Fibroblast of mammary gland (primary cell): ENCODE data around the gene LNP1.

Source experiments
- DNase-seq: peaks from one replicate; pipeline ENCODE4 v3.0.0-alpha.2; 2010; ENCODE audit warnings: low read depth
- H3K4me3 ChIP-seq: 2 replicates; pipeline ENCODE4 v1.5.1; 2011; ENCODE audit warnings: low read depth, mild to moderate bottlenecking, low read length, moderate library complexity; ENCODE audit not compliant: control insufficient read depth
- TF ChIP-seq, protein P1 (sequence below): conservative IDR thresholded peaks from 2 replicates; pipeline ENCODE4 v1.5.1; 2011; ENCODE audit warnings: low read depth, low read length, inconsistent platforms; ENCODE audit not compliant: control insufficient read depth, insufficient read depth

LNP1 gene

DNA sequence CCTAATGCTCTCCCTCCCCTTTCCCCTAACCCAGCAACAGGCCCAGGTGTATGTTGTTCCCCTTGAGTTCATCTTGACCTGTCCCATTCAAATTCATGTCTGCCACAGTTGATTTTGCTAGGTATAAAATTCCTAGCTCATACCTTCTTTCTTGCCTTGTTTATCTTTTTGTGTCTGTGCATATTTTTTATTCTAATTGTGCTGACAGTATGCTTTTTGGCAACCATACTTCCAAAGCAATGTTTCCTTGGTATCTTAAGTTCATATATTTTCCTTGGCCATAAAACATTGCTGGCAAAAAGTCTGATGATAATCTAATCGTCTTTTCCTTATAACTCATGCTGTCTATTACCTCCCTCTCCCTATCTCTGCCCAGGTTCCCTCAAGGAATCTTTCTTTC, 15.5 kb downstream of the LNP1 start:
- TF ChIP-seq, protein P1, sequence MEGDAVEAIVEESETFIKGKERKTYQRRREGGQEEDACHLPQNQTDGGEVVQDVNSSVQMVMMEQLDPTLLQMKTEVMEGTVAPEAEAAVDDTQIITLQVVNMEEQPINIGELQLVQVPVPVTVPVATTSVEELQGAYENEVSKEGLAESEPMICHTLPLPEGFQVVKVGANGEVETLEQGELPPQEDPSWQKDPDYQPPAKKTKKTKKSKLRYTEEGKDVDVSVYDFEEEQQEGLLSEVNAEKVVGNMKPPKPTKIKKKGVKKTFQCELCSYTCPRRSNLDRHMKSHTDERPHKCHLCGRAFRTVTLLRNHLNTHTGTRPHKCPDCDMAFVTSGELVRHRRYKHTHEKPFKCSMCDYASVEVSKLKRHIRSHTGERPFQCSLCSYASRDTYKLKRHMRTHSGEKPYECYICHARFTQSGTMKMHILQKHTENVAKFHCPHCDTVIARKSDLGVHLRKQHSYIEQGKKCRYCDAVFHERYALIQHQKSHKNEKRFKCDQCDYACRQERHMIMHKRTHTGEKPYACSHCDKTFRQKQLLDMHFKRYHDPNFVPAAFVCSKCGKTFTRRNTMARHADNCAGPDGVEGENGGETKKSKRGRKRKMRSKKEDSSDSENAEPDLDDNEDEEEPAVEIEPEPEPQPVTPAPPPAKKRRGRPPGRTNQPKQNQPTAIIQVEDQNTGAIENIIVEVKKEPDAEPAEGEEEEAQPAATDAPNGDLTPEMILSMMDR: no peak
- no peak overlapping the region for H3K4me3 ChIP-seq
- no peak for DNase-seq

DNA sequence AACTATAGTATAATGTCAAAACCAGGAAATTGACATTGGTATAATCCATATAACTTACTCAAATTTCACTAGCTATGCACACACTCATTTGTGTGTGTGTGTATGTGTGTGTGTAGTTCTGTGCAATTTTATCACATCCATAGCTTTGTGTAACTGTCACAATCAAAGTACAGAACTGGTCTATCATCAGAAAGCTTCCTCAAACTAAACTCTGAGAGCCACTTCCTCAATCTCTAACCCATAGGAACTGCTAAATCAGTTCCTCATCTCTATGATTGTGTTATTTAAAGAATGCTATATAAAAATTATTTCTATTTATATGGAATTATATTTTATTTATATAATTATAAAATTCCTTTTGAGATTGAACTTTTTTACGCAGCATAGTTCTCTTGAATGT, 18.1 kb downstream of the LNP1 start:
- DNase-seq: no peak
- no peak overlapping the region for H3K4me3 ChIP-seq
- TF ChIP-seq, protein P1: no peak

DNA sequence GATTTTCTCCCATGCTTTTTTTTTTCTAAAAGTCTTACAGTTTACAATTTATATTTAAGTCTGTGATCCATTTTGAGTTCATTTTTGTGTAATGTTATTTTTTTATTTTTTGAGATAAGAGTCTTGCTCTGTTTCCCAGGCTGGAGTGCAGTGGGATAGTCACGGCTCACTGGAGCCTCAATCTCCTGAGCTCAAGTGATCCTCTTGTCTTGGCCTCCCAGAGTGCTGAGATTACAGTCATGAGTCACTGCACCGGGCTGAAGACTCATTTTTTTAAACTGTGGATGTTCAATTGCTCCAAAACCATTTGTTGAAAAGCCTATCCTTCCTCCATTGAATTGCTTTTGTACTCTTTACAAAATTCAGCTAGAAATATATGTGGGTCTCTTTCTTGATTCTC, 19.5 kb downstream of the LNP1 start:
- no peak for DNase-seq
- TF ChIP-seq, protein P1: no peak
- no peak overlapping the region for H3K4me3 ChIP-seq

DNA sequence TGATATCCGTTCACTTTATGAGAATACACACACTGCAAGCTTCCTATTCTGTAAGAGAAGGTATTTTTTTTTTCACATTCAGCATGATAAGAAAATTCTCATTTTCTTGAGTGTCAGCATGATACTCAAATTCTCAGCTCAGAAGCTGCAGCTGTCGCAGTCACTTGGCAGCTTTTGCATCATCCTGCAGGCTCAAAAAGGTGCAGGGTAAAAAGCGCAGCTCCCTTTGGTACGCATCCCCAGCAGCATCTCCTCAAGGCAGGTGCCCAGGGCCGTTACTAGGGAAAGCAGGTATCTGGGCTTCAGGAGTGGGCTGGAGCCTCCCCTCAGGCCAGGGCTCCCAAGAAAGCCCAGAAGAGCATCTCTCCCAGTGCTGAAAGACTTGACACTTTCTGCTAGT, 22.3 kb downstream of the LNP1 start:
- TF ChIP-seq, protein P1: no peak
- no peak for DNase-seq
- no peak overlapping the region for H3K4me3 ChIP-seq

DNA sequence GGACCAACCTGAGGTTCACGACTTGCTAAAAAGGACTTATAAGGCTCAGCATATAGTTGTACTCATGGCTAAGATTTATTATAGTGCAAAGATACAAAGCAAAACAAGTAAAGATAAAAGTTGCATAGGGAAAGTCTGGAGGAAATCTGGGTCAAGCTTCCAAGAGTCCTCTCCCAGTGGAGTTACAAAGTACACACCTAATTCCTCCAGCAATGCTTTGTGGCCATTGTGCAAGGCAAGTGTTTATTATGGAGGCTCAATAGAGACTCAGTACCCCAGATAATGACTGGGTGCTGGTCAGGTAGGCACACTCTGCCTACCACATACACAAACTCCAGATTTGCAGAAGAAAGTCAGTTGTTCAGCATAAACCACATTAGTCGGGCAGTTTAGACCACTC, 22.9 kb downstream of the LNP1 start:
- DNase-seq: no peak
- TF ChIP-seq, protein P1: no peak
- H3K4me3 ChIP-seq: no peak overlapping the region

DNA sequence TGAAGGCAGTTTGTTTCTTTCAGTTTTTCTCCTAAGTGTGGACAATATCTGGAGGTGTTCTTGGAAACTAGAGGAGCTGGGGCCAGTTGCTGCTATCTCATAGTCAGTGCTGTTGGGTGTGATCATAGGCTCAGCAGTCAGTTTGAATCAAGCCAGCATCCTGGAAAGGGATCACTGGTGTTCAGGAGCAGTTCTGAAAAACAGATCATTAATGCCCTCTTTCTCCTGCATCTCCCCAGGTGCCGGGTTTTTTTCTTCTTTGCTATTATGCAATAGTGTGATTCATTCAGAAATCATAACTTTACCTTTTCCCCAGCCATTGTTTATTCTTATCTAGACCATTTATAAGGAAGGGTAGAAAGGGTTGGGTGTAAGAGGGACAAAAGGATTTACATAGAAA, 24.0 kb downstream of the LNP1 start:
- no peak overlapping the region for H3K4me3 ChIP-seq
- TF ChIP-seq, protein P1: no peak
- DNase-seq: no peak

DNA sequence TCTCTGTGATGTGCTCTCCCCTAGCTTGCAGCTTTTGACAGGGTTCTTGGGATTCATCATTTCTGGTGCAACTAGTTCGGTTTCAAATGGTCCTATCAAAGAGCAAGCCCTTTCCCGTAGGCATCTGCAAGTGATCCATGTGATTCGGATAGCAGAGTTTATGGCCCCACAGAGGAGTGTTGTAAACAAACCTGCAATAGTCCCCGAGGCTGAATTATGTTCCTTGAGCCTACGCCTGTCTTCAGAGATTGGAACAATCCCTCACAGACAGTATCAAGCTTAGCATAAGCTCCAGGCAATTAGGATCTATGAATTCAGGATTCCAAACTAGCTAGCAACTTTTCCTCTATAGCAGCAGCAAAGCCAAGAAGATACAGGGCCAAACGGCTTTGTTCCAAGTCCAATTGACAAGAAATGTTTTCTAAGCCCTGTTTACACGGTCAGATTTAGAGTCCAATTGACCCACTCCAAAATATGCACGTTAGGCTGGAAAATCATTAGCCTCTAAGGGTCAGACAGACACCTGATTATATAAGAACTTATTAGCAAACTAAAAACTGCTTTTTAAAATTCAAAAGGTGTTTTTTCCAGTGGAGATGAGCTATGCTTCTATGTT, 24.8 kb downstream of the LNP1 start:
- no peak overlapping the region for H3K4me3 ChIP-seq
- DNase-seq: no peak
- TF ChIP-seq, protein P1: no peak
